SK-N-MC (cell line): ENCODE results near the gene SH3PXD2A.

Source experiments
- DNase-seq: peaks from one replicate; pipeline ENCODE4 v3.0.0-alpha.2; 2011; ENCODE audit warnings: low read depth, low spot score
- H3K27ac ChIP-seq: fragments of 200-600 bp; sonication (generic); 2 replicates; pipeline ENCODE4 v1.5.1; 2016; ENCODE audit warnings: mixed run types
- H3K36me3 ChIP-seq: fragments of 200-600 bp; sonication (generic); 2 replicates; pipeline ENCODE4 v1.6.1; 2017; ENCODE audit warnings: antibody characterized with exemption, low read length, mixed read lengths; ENCODE audit not compliant: insufficient read depth
- H3K4me3 ChIP-seq: fragments of 200-600 bp; sonication (generic); 2 replicates; pipeline ENCODE4 v1.5.1; 2016
- H3K9ac ChIP-seq: fragments of 200-600 bp; sonication (generic); 2 replicates; pipeline ENCODE4 v1.8.0; 2017; ENCODE audit warnings: mixed run types, mixed read lengths; ENCODE audit not compliant: insufficient read length
- H3K9me3 ChIP-seq: fragments of 200-600 bp; sonication (generic); 2 replicates; pipeline ENCODE4 v1.6.1; 2017; ENCODE audit warnings: low read depth, mild to moderate bottlenecking, antibody characterized with exemption, low read length, moderate library complexity, mixed read lengths
- EZH2 ChIP-seq: fragments of 200-600 bp; sonication (generic); IDR thresholded peaks from one replicate; pipeline ENCODE4 v1.6.1; 2017; ENCODE audit warnings: antibody characterized with exemption
- FOXP2 ChIP-seq: optimal IDR thresholded peaks from 2 replicates; pipeline ENCODE3; 2011; ENCODE audit warnings: mild to moderate bottlenecking, moderate library complexity; ENCODE audit not compliant: insufficient read depth; ENCODE audit errors: extremely low read length, control extremely low read depth
- POLR2AphosphoS5 ChIP-seq: IDR thresholded peaks from 2 replicates; pipeline ENCODE4 v1.6.1; 2012; ENCODE audit warnings: mild to moderate bottlenecking, low read depth, low read length, borderline replicate concordance

SH3PXD2A gene

DNA sequence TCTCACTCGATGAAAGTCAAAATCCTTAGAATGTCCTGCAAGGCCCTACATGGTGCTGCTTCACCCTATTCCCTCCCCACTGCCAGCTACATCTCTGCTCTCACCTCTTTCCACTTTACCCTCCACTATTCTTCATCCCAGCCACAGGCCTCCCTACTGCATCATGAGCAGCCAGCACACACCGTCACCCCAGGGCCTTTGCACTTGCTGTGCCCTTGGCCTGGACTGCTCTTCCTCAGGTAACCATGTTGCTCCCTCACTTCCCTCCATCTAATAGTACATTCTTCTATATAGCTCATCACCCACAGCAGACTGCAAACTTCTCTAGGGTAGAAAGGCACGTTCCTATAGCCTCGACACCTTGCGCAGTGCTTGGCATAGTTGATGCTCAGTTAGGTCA is 167.7 kb downstream of the SH3PXD2A start:
- H3K27ac ChIP-seq, result no peak overlapping the region
- no peak overlapping the region for H3K9ac ChIP-seq
- TF ChIP-seq FOXP2, result no peak
- TF ChIP-seq EZH2, result no peak
- no peak for TF ChIP-seq POLR2AphosphoS5
- no peak for DNase-seq
- H3K4me3 ChIP-seq, result no peak overlapping the region
- H3K36me3 ChIP-seq, result no peaks in the 10 kb centered on the region
- no peaks in the 10 kb centered on the region for H3K9me3 ChIP-seq

DNA sequence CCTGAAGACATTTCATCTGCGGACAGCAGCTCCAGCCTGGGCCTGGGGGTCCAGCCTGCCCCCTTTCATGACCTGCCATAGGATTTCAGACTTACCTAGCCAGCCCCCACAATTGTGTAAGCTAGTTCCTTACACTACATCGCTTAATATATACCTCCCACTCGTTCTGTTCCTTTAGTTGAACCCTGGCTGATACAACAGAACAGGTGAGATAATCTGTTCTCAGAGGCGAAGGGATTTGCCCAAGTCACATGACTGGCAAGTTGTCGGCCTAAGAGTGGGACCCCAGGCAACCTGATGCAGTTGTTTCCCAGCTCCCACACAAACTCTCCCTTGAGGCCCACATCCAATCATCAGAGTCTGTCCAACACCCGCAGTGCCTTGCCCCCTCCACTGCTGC is 168.2 kb downstream of the SH3PXD2A start:
- Histone ChIP-seq H3K4me3 (no peak overlapping the region), H3K9ac (no peak overlapping the region), H3K36me3 (no peaks in the 10 kb centered on the region), H3K27ac (no peak overlapping the region), H3K9me3 (no peaks in the 10 kb centered on the region)
- no peak for DNase-seq
- TF ChIP-seq FOXP2 (no peak), POLR2AphosphoS5 (no peak), EZH2 (no peak)

DNA sequence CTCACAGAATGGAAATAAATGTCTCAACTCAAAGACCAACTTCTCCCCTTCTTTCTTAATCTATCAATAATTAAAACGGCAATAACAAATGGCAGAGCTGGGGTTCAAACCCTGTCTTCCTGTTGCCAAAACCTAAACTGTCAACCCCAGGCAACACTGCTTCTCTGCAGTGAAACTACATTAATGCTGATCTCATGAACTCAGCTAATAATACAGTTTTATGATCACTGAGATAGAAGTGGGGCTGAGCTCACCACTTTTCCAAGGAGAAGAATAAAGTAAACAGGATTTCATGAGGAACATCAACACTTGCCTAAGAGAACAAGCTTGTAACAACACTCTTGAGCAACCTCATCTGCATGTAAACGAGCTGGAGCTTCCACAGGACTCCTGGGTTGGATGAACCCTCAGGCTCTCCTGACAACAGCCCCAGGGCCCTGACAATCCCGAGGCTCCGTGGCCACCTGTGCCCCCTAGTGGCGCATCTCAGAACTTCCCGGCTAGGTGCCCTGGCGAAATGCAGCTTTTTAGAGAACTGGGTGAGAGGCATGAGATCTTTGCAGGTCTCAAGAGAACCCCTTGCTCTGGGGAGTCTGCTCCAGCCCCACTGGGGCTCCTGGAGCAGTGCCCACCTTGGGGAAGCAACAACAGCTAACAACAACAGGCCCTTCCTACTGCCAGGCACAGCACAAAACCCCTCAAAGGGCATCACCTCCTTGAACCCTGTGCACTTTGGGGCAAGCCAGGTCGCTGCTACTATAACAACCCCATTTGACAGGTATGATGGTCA is 169.3 kb downstream of the SH3PXD2A start:
- TF ChIP-seq FOXP2 (peak; percentile 95), EZH2 (no peak)
- Histone ChIP-seq H3K27ac (peak overlapping the region; percentile 74), H3K9ac (no peak overlapping the region), H3K36me3 (no peaks in the 10 kb centered on the region), H3K4me3 (peak overlapping the region; percentile 9; the same call in 1 of the 2 replicates), H3K9me3 (no peaks in the 10 kb centered on the region)
- no peak for DNase-seq

DNA sequence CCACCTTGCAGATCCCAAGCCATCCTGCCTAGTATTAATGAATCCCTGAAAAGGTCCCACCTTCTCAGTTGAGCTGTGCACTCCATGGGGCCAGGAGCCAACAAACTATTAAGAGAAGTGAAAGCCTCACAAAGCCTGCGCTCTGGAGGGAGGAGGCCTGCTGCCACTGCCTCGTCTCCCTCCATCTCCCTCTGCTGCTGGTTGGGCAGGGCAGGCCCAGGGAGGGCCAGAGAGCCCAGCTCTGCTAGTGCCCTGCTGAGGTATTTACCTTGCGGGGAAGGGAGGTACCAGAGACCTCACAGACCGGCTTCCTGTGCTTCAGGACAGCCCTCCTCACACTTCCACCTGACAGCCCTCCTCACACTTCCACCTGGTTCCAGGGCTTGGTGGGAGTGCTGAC is 171.5 kb downstream of the SH3PXD2A start:
- Histone ChIP-seq H3K36me3 (no peaks in the 10 kb centered on the region), H3K9me3 (no peaks in the 10 kb centered on the region), H3K9ac (no peak overlapping the region), H3K27ac (no peak overlapping the region), H3K4me3 (no peak overlapping the region)
- DNase-seq, result no peak
- TF ChIP-seq FOXP2 (no peak), POLR2AphosphoS5 (no peak), EZH2 (no peak)

DNA sequence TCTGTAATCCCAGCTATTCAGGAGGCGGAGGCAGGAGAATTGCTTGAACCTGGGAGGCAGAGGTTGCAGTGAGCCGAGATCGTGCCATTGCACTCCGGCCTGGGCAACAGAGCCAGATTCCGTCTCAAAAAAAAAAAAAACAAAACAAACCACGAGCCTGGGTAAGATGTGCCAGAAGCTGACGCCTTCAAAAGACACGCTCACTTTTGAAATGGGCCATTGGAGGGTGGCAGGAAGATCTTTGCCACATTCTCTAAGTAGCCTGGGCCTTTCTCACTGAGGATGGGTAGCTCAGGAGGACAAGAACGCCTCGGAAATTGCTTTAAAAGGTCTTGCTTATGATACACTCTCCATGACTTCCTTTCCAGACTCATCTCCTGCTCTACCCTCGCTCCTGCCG is 172.7 kb downstream of the SH3PXD2A start:
- H3K27ac ChIP-seq, result no peak overlapping the region
- no peaks in the 10 kb centered on the region for H3K36me3 ChIP-seq
- H3K4me3 ChIP-seq, result no peak overlapping the region
- no peak for DNase-seq
- no peaks in the 10 kb centered on the region for H3K9me3 ChIP-seq
- H3K9ac ChIP-seq, result no peak overlapping the region
- TF ChIP-seq FOXP2 (no peak), EZH2 (no peak), POLR2AphosphoS5 (no peak)

DNA sequence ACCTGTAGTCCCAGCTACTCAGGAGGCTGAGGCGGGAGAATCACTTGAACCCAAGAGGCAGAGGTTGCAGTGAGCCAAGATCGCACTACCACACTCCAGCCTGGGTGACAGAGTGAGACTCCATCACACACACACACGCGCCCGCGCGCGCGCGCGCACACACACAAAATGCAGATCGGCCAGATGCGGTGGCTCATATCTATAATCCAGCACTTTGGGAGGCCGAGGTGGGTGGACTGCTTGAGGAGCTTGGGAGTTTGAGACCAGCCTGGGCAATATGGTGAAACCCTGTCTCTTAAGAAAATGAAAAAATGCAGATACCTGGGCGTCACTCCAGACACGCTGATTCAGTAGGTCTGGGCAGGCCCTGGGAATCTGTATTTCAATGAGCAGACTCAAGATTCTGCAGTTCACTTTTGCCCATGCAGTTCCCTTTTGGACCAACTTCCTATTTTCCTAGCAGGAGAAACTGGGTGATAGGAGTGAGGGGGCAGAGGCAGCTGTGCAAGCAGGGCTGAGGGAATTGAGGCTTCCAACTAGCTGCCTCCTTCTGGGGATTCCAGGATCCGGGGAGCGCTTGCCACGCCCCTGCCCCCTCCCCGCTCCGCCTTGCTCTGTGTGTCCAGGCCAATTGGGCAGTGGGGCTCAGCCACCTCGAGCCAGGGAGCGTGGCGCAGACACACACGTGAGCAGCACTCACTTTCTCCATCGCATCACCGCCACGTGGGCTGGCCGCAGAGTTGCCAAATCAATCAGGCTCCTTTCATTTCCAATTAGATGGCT is 173.6 kb downstream of the SH3PXD2A start:
- no peak for DNase-seq
- no peak for TF ChIP-seq FOXP2
- no peak overlapping the region for H3K4me3 ChIP-seq
- no peak overlapping the region for H3K9ac ChIP-seq
- H3K36me3 ChIP-seq, result no peaks in the 10 kb centered on the region
- no peak overlapping the region for H3K27ac ChIP-seq
- H3K9me3 ChIP-seq, result no peaks in the 10 kb centered on the region

DNA sequence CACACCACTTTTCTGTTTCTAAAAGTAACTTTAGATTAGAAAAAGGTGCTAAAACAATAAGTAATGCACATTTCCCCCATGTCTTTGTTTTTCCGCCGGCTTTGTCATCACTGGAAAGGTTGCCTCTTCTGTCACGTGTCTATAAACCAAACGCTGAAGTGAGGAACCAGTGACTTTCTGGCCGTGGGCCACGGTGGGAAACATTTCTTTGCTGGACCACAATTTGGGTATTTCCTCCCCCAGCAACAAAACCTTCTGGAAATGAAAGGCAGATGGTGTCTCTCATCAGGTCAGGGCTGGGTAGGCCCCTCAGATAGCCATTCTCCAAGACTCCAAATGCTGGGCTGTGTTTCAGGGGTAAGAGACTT is 174.5 kb downstream of the SH3PXD2A start:
- no peak overlapping the region for H3K27ac ChIP-seq
- no peak overlapping the region for H3K9ac ChIP-seq
- TF ChIP-seq EZH2 (no peak), POLR2AphosphoS5 (no peak), FOXP2 (no peak)
- H3K9me3 ChIP-seq, result no peaks in the 10 kb centered on the region
- DNase-seq, result no peak
- H3K36me3 ChIP-seq, result no peaks in the 10 kb centered on the region
- no peak overlapping the region for H3K4me3 ChIP-seq

DNA sequence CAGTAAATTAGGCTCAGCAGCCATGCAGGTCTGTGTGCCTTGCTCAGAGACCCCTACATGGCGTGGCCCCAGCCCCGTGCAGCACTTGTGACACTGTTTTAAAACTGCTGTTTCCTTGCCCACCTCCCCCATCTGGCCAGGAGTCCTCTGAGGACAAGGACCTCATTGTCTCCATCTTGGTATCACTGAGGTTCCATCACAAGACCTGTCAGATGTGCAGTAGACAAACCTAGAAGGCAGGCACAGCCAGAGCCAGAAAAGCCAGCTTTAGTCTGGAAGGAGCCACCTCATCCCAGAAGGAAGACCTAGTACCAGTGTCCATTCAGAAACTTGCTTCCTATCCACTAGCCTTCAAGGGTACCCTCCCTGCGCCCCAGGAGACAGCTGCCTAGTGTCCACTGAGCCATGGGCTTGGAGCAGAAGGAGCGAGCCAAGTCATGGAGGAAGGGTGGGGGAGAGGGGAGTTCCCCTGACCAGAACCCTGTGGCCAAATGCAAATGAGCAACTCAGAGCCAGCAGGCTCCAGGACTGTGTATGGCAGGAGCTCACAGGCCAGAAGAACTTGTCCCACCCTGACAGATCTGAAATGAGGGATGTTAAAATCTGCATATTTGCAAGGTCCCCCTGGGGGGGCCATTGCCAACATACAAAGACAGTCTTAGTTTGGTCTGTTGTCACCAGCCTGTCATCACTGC is 176.1 kb downstream of the SH3PXD2A start:
- no peak overlapping the region for H3K27ac ChIP-seq
- H3K4me3 ChIP-seq, result no peak overlapping the region
- no peak for DNase-seq
- H3K36me3 ChIP-seq, result no peaks in the 10 kb centered on the region
- TF ChIP-seq EZH2 (no peak), POLR2AphosphoS5 (no peak), FOXP2 (no peak)
- no peaks in the 10 kb centered on the region for H3K9me3 ChIP-seq
- H3K9ac ChIP-seq, result no peak overlapping the region
